ENCODE results near the gene CD320. TPM values are rescaled to one million over a fixed set of nuclear protein-coding genes. Genes with fewer than 3 reads are reported as not detected.
"Not testable (repeated sequence)": the region's sequence is repeated elsewhere in the genome, so short reads cannot be mapped to it uniquely, and the experiment has no call there.

CD320 gene
- total RNA-seq, 1 donor = 40.1 TPM

DNA sequence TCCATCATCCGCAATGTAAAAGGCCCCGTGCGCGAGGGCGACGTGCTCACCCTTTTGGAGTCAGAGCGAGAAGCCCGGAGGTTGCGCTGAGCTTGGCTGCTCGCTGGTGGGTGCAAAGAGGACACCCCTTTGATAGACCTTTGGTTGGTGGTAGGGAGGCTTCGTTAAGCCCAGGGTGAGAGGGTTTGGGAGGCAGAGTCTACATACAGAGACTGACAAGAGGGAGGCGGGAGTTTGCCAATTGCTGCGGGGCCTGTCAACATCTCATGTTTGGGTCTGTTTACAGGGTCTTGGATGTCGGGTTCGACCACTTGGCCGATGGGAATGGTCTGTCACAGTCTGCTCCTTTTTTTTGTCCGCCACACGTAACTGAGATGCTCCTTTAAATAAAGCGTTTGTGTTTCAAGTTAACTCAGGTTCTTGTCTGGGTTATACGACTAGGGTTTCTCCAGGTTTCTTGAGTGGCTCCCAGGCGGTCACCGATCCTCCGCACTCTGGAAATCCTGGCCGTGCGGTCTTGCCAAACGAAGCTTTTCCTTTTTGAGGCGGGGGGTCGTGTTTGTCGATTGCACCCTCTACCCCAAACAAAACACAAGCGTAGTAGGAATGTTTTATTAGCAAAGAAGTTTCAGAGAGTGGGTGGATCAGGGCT is 14.0 kb upstream of the CD320 start:
- no peak for DNase-seq (ENCODE audit: low read depth)
- H3K4me3 ChIP-seq (ENCODE audit: low read depth, low read length) = peak overlapping the region; percentile 99
- TF ChIP-seq, protein P1, sequence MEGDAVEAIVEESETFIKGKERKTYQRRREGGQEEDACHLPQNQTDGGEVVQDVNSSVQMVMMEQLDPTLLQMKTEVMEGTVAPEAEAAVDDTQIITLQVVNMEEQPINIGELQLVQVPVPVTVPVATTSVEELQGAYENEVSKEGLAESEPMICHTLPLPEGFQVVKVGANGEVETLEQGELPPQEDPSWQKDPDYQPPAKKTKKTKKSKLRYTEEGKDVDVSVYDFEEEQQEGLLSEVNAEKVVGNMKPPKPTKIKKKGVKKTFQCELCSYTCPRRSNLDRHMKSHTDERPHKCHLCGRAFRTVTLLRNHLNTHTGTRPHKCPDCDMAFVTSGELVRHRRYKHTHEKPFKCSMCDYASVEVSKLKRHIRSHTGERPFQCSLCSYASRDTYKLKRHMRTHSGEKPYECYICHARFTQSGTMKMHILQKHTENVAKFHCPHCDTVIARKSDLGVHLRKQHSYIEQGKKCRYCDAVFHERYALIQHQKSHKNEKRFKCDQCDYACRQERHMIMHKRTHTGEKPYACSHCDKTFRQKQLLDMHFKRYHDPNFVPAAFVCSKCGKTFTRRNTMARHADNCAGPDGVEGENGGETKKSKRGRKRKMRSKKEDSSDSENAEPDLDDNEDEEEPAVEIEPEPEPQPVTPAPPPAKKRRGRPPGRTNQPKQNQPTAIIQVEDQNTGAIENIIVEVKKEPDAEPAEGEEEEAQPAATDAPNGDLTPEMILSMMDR (IDR thresholded peaks at IDR 0.05; ENCODE audit: insufficient read depth, low read length) = no peak

DNA sequence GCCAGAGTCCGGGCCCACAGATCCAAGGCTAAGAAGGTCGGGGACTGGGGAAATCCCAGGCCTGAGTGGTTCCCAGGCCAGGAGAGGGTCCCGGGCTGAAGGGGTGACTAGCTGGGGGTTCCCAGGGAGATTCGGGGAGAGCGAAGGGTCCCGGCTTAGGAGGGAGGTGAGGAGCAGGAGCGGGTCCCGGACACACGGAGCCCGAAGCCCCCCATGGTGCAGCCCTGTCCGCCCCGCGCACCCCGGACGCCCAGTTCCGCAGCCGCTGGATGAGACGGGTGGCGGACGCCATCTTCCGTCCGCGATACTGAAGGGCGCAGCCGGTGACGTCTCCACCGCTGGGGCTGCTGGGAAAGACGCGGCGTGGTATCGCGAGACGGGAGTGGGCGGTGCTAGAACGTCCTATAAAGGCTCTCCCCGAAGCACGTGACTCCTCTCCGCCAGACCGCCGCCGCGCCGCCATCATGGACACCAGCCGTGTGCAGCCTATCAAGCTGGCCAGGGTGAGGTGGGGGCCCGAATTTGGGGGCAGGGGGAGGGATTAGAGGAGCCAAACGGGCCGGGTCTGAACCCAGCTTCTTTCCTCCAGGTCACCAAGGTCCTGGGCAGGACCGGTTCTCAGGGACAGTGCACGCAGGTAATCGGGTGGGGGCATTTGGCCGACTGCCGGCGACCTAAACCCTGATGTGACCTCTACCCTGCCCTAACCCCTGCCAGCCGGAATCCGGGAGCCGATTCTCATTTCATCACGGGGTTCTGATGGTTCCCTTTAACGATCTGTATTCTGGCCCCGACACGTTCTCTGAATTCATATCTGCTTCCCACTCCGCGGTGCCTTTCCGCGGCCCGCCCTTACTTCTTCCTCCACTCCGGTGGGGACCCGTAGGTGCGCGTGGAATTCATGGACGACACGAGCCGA is 13.2 kb upstream of the CD320 start, which contains the start of the genes NDUFA7 and RPS28:
TSS of gene NDUFA7 (minus strand) at position 309 of the 919 bp plus-strand sequence. CDS start at position 292, 17 bp downstream.
TSS of gene RPS28 (plus strand) at position 430 of the 919 bp plus-strand sequence. CDS start at position 465, 35 bp downstream.
- peak within 1 kb of the TSS; percentile 99 for H3K4me3 ChIP-seq (ENCODE audit: low read depth, low read length)
- DNase-seq (ENCODE audit: low read depth) = peak; percentile 96
- TF ChIP-seq, protein P1 (IDR thresholded peaks at IDR 0.05; ENCODE audit: insufficient read depth, low read length) = no peak

DNA sequence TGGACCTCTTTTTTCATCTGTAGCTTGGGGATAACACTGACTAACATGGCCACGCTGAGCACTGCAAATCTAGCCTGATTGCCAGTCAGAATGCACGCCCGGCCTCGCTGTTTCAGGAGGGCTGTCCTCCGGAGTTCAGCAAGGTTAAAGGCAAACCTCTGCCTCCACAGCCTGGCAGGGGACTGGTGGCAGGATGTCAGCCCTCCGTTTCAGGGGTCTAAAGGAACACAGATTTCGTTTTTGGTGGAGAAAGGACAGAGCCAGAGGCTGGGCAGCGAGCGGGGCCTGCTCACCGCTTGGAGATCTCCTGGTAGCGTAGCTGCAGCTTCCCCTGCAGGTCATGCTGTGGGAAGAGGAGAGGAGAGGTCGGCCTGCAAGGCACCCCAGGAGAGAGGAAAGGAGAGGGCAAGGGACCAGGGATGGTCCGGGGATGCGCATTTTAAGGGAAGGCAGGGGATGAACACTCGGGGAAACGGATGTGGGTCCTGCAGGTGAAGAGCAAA is 12.5 kb upstream of the CD320 start:
- TF ChIP-seq, protein P1 (IDR thresholded peaks at IDR 0.05; ENCODE audit: insufficient read depth, low read length) = no peak
- no peak for DNase-seq (ENCODE audit: low read depth)
- H3K4me3 ChIP-seq (ENCODE audit: low read depth, low read length) = peak overlapping the region; percentile 99

DNA sequence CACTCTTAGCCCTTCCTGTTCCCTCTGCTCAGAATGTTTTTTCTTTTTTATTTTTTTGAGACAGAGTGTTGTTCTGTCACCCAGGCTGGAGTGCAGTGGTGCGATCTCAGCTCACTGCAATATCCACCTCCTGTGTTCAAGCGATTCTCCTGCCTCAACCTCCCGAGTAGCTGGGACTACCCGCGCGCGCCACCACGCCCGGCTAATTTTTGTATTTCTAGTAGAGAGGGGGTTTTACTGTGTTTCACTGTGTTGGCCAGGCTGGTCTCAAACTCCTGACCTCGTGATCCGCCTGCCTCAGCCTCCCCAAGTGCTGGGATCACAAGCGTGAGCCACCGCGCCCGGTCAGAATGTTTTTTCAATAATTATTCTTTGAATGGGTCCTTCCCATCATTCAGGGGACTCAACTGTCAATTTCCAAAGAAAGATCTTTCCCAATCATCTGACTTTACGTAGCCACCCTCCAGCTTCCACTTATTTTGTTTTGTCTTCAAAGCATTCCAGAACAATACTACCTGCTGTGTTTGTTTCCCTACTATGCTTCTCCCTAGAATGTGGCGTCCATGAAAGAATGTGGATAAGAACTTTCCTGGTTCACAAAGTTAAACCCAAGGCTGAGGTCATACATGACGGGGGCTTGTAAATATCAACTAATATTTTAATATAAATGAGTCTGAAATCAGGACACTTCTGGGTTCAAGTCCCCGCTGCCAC is 11.8 kb upstream of the CD320 start:
- H3K4me3 ChIP-seq (ENCODE audit: low read depth, low read length) = peak overlapping the region; percentile 99
- TF ChIP-seq, protein P1 (IDR thresholded peaks at IDR 0.05; ENCODE audit: insufficient read depth, low read length) = no peak
- no peak for DNase-seq (ENCODE audit: low read depth)

DNA sequence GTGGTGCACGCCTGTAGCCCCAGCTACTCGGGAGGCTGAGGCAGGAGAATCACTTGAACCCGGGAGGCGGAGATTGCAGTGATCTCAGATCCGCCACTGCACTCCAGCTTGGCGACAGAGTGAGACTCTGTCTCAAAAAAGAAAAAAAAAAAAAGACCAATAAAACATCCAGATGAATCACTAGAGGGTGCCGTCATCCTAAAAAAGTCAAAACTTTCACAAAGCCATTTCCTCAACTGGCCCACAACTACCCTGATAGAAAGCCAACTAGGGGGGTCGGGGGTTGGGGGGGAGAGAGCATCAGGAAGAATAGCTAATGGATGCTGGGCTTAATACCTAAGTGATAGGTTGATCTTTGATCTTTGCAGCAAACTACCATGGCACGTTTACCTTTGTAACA is 10.7 kb upstream of the CD320 start:
- not testable (repeated sequence) for DNase-seq (ENCODE audit: low read depth); H3K4me3 ChIP-seq (ENCODE audit: low read depth, low read length)

DNA sequence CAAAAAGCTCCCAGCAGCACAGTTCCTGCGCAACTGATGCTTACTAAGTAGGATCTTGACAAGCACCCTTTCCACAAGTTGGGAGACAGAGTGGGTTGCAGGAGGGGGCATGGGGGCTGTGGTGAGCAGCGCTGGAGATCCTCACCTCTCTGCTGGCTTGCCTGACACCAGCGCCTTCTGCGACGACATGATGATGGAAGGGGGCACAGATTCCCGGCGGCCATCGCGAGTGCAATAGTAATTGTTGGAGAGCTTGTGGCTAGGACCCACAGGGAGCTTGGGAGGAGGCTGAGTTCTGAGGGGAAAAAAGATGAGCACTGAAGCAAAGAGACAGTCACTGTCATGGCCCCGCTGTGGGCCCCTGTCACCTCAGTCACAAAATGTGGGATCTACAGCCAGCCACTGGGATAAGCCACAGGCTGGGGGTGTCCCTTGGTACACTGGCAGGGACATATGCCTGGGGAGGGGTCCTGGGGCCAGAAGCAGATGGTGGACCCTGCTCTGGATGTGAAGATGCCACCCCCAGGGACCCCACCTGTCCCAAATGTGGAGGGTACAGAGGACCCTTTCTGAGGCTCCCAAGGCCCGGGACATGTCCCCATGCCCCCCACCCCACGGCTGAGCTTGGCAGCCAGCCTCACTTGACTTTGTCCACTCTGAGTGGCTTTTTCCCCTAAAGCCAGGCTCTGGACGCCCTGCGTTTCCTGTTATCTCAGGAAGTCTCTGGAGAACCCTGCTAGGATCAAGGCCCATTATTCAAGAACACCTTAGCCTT is 8.4 kb upstream of the CD320 start:
- no peak for DNase-seq (ENCODE audit: low read depth)
- TF ChIP-seq, protein P1 (IDR thresholded peaks at IDR 0.05; ENCODE audit: insufficient read depth, low read length) = no peak
- H3K4me3 ChIP-seq (ENCODE audit: low read depth, low read length) = no peak overlapping the region

DNA sequence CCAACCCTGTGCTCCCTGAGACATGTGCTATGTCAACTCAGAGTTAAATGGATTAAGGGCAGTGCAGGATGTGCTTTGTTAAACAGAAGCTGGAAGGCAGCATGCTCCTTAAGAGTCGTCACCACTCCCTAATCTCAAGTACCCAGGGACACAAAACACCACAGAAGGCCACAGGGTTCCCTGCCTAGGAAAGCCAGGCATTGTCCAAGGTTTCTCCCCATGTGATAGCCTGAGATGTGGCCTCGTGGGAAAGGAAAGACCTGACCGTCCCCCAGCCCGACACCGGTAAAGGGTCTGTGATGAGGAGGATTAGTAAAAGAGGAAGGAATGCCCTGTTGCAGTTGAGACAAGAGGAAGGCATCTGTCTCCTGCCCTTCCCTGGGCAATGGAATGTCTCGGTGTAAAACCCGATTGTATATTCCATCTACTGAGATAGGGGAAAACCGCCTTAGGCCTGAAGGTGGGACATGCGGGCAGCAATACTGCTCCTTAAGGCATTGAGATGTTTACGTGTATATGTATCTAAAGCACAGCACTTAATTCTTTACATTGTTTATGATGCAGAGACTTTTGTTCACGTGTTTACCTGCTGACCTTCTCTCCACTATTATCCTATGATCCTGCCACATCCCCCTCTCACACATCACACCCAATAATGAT is 7.0 kb upstream of the CD320 start:
- not testable (repeated sequence) for DNase-seq (ENCODE audit: low read depth); H3K4me3 ChIP-seq (ENCODE audit: low read depth, low read length)

Measured in fibroblast of the aortic adventitia (primary cell).